ENCODE measurements around the gene BMP7.

GRCh38 chr20:57179265-57179664 is 87.2 kb downstream of the BMP7 start:
- TF ChIP-seq ZFP30 (CRISPR knock-in tag; IDR thresholded peaks at IDR 0.05) (no peak), SNAI2 (CRISPR knock-in tag; IDR thresholded peaks at IDR 0.05) (no peak), ARNTL (CRISPR knock-in tag; IDR thresholded peaks at IDR 0.05; ENCODE audit: borderline replicate concordance, low read depth) (no peak)
